AG04450 (cell line): ENCODE results near the gene RAB21. TPM values are rescaled to one million over a fixed set of nuclear protein-coding genes. Genes with fewer than 3 reads are reported as not detected.

ENCODE experiments used
- CTCF ChIA-PET: fragments of 300-600, 350-600 bp; formaldehyde crosslinking; extraction: SDS; loops from one replicate; lab custom pipeline; 2022; ENCODE audit warnings: antibody characterized with exemption, inconsistent platforms; lab: Charles Lee
- POLR2A ChIA-PET: fragments of 350-600 bp; formaldehyde crosslinking; extraction: SDS; loops from one replicate; lab custom pipeline; 2021; ENCODE audit warnings: antibody characterized with exemption, inconsistent platforms; lab: Yijun Ruan, JAX
- DNase-seq: peaks from one replicate; pipeline ENCODE4 v3.0.0-alpha.2; 2011; ENCODE audit warnings: low read depth, low spot score
- H3K27ac ChIP-seq: one replicate; pipeline ENCODE4 v1.5.1; 2012; ENCODE audit warnings: low read depth, low read length, control low read depth
- H3K27me3 ChIP-seq: one replicate; pipeline ENCODE4 v1.6.0; 2012; ENCODE audit warnings: low read length; ENCODE audit not compliant: control insufficient read depth, insufficient read depth
- H3K4me3 ChIP-seq: 2 replicates; pipeline ENCODE4 v1.5.1; 2011; ENCODE audit warnings: mild to moderate bottlenecking, low read depth, low read length, control low read depth
- H3K9me3 ChIP-seq: 2 replicates; pipeline ENCODE4 v1.5.1; 2012; ENCODE audit warnings: low read length; ENCODE audit not compliant: control insufficient read depth, insufficient read depth
- CTCF ChIP-seq: IDR thresholded peaks from 2 replicates; pipeline ENCODE4 v1.5.1; 2011; ENCODE audit warnings: low read depth, low read length, control low read depth, inconsistent platforms
- polyA plus RNA-seq: library from polyadenylated mRNA; depleted of rRNA; stranded (reverse); fragments of >200 nt; gene quantifications from 2 replicates; pipeline ENCODE4 v1.2.3, GENCODE V29; 2011

The RAB21 gene
- polyA plus RNA-seq, 1 experiment, result 18.6 TPM

GRCh38 chr12:71792599-71792998 is 37.9 kb downstream of the RAB21 start:
- H3K4me3 ChIP-seq, result no peak overlapping the region
- no peak for TF ChIP-seq CTCF
- H3K27me3 ChIP-seq, result no peaks in the 10 kb centered on the region
- no peaks in the 10 kb centered on the region for H3K9me3 ChIP-seq
- no peak for DNase-seq
- CTCF ChIA-PET, result interaction anchor here (1.7 to 8.6 kb wide), 2 partner anchors 13 to 54 kb away, joined by 6 to 82 read pairs; no protein-coding TSS in a partner anchor
- POLR2A ChIA-PET, result no interaction called here
- no peak overlapping the region for H3K27ac ChIP-seq

- Histone ChIP-seq H3K27ac (no peak overlapping the region), H3K4me3 (no peak overlapping the region), H3K9me3 (no peaks in the 10 kb centered on the region), H3K27me3 (no peaks in the 10 kb centered on the region)
- POLR2A ChIA-PET, result no interaction called here
- CTCF ChIA-PET, result interaction anchor here (0.9 to 8.6 kb wide), 4 partner anchors 9 to 50 kb away, joined by 3 to 82 read pairs (median 5); no protein-coding TSS in a partner anchor
- no peak for DNase-seq
- no peak for TF ChIP-seq CTCF
These were observed 41.2 kb downstream of the RAB21 start for GRCh38 chr12:71795901-71796300.

DNA sequence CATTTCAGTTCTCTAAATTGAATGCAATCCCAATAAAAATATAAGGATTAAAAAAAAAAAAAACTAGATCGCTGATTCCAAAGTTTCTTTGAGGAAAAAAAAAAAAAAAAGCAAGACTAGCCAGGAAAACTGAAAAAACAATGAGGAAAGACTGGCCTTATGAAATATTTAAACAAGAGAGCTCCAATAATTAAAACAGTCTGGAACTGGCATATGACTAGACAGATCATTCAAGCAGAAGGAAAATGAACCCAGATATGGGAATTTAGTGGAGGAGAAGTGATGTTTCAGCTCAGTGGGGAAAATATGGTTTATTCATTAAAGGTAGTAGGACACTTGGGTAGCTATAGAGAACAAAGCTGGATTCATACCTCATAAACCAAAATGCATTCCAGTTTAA is 42.9 kb downstream of the RAB21 start:
- no peak for DNase-seq
- H3K27me3 ChIP-seq, result no peaks in the 10 kb centered on the region
- ChIA-PET CTCF (interaction anchor here (0.8 to 8.6 kb wide), 3 partner anchors 18 to 103 kb away, joined by 3 to 82 read pairs (median 3); no protein-coding TSS in a partner anchor), POLR2A (no interaction called here)
- H3K4me3 ChIP-seq, result no peak overlapping the region
- H3K27ac ChIP-seq, result no peak overlapping the region
- no peak for TF ChIP-seq CTCF
- H3K9me3 ChIP-seq, result no peaks in the 10 kb centered on the region

- ChIA-PET POLR2A (interaction anchor here (0.6 kb wide), 1 partner anchor 47 kb away, joined by 3 read pairs; no protein-coding TSS in a partner anchor), CTCF (interaction anchor here (1.1 kb wide), 1 partner anchor 19 kb away, joined by 6 read pairs; no protein-coding TSS in a partner anchor)
- Histone ChIP-seq H3K9me3 (no peaks in the 10 kb centered on the region), H3K27ac (no peak overlapping the region), H3K27me3 (no peaks in the 10 kb centered on the region), H3K4me3 (no peak overlapping the region)
- no peak for TF ChIP-seq CTCF
- DNase-seq, result no peak
These were observed 44.4 kb downstream of the RAB21 start for GRCh38 chr12:71799106-71799505.

DNA sequence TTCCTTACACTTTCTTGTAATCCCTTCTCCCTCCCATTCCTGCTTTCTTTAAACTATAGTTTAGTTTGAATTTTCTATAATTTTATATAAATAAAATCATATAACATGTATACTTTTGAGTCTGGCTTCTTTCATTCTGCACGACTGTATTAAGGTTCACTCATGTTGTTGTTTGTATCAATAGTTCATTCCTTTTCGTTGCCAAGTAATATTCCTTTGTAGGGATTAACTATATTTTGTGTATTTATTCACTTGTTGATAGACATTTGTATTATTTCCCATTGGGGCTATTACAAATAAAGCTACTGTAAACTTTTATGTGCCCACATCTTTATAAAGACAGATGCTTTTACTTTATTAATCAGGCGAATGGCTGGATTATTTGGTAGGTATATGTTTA is 45.5 kb downstream of the RAB21 start:
- CTCF ChIA-PET, result no interaction called here
- Histone ChIP-seq H3K27me3 (no peaks in the 10 kb centered on the region), H3K9me3 (no peaks in the 10 kb centered on the region), H3K4me3 (no peak overlapping the region), H3K27ac (no peak overlapping the region)
- no peak for DNase-seq
- POLR2A ChIA-PET, result no interaction called here
- TF ChIP-seq CTCF, result no peak
